Subcutaneous abdominal adipose tissue (tissue), 5 donors: ENCODE data around the gene HBP1.

ENCODE experiments used
- H3K27ac ChIP-seq: one replicate; pipeline ENCODE4 v1.7.0; 2013; ENCODE audit warnings: low read depth, mild to moderate bottlenecking, inconsistent platforms, low read length, moderate library complexity
- H3K27me3 ChIP-seq, 5 donors: one replicate each; pipeline ENCODE4 v1.7.0; 2013; ENCODE audit warnings: low read length in 5 of 5, inconsistent platforms in 1 of 5; ENCODE audit not compliant: control insufficient read depth in 5 of 5, insufficient read depth in 4 of 5
- H3K36me3 ChIP-seq, 5 donors: one replicate each; pipeline ENCODE4 v1.7.0; 2013; ENCODE audit warnings: low read length in 5 of 5; ENCODE audit not compliant: control insufficient read depth in 5 of 5, insufficient read depth in 5 of 5
- H3K4me1 ChIP-seq, 5 donors: one replicate each; pipeline ENCODE4 v1.7.0; 2013; ENCODE audit warnings: low read length in 5 of 5, mild to moderate bottlenecking in 3 of 5, moderate library complexity in 1 of 5; ENCODE audit not compliant: control insufficient read depth in 5 of 5, insufficient read depth in 5 of 5
- H3K4me3 ChIP-seq, 5 donors: one replicate each; pipeline ENCODE4 v1.7.0; 2013; ENCODE audit warnings: low read length in 5 of 5, low read depth in 1 of 5
- H3K9ac ChIP-seq, 5 donors: one replicate each; pipeline ENCODE4 v1.7.0; 2013; ENCODE audit warnings: low read length in 5 of 5, mild to moderate bottlenecking in 4 of 5, moderate library complexity in 3 of 5
- H3K9me3 ChIP-seq, 5 donors: one replicate each; pipeline ENCODE4 v1.7.0; 2013; ENCODE audit warnings: low read length in 5 of 5; ENCODE audit not compliant: control insufficient read depth in 5 of 5
- donor health status: healthy.
- donor health status: healthy.
- donor health status: healthy.
- donor health status: healthy.
- donor health status: healthy.

The HBP1 gene

DNA sequence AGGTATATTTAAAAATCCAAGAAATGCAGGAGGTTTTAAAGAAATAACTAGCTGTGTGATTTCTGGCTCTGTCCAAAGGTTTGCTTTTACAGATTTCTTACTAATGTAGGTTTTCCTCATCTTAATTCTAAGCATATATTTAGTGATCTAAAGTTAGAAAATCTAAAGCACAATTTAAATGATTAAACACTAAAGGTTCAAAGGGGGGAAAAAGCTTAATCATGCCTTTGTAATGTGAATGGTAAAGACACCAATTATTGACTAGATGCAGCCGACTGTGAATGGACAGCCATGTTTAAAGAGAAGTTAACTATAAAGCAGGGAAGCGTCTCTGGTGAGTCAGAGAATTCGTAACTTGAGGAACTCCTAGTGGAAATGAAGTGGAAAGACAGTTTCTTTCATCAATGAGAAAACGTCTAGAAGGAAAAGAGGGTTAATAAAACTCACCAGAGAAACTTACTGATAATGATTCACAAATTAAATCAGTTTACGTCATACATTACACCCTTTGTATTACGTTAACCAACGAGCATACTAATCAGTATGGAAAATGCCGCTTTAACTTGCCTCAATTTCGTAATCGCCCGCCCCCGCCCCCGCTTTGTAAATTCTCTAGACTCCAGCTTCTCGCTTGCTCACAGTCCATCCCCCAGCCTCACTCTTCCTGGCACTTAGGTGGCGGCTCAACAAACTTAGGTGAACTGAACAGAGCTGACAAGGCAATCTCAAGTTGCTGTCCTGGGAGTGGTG, 1.1 kb upstream of the HBP1 start:
- H3K27me3 ChIP-seq = no peaks in the 10 kb centered on the region
- peak overlapping the region; percentile 99 for H3K27ac ChIP-seq
- peaks cover 8 to 28% (median 24%) of the 10 kb centered on the region in 5 donors for H3K4me1 ChIP-seq

DNA sequence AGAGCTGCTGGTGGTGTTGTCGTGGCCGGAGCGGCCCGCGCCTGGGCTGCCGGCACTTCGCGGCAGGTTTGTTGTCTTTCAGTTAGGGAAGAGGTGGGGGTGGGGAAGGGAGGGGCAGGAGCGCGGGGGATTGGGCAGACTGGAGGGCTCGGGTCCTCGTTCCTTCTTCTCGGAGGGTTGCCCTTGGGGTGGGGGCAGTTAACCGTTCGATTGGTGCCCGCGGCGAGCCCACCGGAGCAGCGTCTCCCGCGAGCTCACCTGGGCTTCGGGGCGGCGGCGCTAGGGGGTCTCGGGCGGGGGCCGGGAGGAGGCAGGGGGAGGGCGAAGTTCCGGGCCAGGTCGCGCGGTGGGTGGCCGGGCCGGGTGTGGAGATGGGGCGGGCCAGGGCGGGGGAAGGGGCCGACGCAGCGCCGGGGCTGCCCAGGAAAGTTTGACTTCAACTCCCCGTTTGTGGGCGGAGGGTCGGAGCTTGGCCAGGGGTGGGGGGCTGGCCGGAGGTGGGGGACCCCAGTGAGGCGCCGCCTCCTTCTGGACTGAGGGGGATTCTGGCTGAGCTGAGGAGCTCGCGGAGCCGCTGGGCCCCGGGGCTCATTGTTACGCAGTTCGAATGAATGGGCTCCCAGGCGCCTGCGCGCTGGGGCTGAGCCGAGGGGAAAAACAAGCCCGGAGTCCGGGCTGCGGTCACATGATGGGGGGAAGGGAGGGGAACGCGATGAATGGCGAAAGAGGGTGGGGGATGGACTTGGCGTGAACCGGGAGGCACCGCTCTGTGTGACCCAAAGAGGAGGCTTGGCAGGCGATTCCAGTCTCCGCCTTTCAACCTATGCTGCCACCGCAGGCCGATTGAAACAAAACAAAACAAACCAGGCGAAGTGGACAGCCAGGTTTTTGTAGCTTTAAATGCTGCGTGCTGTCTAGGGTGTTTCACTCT, 582 bp downstream of the HBP1 start:
- Histone ChIP-seq H3K4me1 (peaks cover 8 to 45% (median 39%) of the 10 kb centered on the region in 5 donors), H3K27ac (peak overlapping the region; percentile 99), H3K4me3 (peak overlapping the region; percentile 80 to 91 (median 87)), H3K9ac (peak overlapping the region; percentile 77 to 98 (median 91)), H3K36me3 (peaks cover 0 to 3% (median 0%) of the 10 kb centered on the region in 5 donors), H3K27me3 (no peaks in the 10 kb centered on the region), H3K9me3 (peaks cover 0 to 2% (median 0%) of the 10 kb centered on the region in 5 donors)

More for the DNA sequence above, 1.1 kb upstream of the HBP1 start:
- Histone ChIP-seq H3K4me3 (peak overlapping the region; percentile 66 to 98 (median 83)), H3K9ac (peak overlapping the region; percentile 74 to 98 (median 83)), H3K9me3 (peaks cover 0 to 2% (median 0%) of the 10 kb centered on the region in 5 donors), H3K36me3 (peaks cover 0 to 3% (median 0%) of the 10 kb centered on the region in 5 donors)

DNA sequence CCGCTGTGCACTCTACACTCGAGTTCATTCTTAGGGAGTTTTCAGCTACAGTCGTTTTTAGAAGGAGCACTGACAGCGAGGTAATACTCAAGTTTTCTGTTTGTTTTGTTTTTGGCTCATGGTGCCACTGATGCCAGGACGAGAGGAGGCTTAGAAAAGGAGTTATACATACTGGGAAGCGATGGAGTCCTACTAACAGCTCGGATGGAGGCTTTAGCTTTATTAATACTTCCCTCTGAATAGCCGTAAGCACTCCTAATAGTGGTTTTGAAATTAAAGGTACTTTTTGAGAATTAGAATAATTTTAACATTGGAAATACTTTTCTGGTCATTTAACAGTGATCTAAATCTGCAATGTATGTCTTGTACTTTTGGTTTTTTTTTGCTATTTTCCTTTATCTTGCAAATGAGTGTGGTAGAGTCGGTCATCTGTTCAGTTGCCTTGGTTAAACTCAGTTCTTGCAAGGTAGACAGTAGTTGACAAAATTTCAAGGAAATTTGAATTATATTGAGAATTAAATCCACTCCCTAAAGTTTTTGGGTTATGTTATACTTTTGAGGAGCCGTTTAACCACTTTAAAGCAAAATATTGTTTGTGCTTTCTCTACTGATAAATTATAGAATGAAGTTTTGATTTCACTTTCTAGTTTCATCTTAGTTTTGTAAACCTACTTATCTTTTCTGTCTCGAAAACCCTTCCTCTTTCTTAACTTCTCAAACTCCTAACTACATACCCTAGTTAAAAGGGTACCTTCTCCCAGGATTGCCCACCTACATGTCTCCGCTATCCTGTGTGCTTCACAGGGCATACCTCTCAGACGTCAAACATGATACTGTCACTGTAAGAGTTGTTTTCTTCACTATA, 1.5 kb downstream of the HBP1 start:
- peak overlapping the region; percentile 80 to 91 (median 87) for H3K4me3 ChIP-seq
- H3K9ac ChIP-seq = peak overlapping the region; percentile 1 to 98 (median 74)
- H3K27me3 ChIP-seq = no peaks in the 10 kb centered on the region
- peaks cover 8 to 53% (median 48%) of the 10 kb centered on the region in 5 donors for H3K4me1 ChIP-seq
- H3K9me3 ChIP-seq = peaks cover 0 to 2% (median 0%) of the 10 kb centered on the region in 5 donors
- H3K27ac ChIP-seq = peak overlapping the region; percentile 99
- peaks cover 0 to 3% (median 0%) of the 10 kb centered on the region in 5 donors for H3K36me3 ChIP-seq

DNA sequence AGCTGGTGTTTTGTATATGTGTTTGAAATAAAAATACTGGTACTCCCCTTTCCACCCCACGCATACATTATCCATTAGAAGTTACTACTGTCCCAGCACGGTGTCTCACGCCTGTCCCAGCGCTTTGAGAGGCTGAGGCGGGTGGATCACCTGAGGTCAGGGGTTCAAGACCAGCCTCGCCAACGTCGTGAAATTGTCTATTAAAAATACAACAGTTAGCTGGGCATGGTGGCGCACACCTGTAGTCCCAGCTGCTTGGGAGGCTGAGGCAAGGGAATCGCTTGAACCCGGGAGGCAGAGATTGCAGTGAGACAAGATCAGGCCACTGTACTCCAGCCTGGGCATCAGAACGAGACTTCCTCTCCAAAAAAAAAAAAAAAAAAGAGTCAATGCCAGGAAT, 2.7 kb downstream of the HBP1 start:
- Histone ChIP-seq H3K9ac (no peak overlapping the region), H3K9me3 (peaks cover 0 to 2% (median 0%) of the 10 kb centered on the region in 5 donors), H3K4me1 (peaks cover 8 to 54% (median 51%) of the 10 kb centered on the region in 5 donors), H3K27ac (peak overlapping the region; percentile 69), H3K4me3 (peak overlapping the region in 1 of 5 donors; percentile 29), H3K36me3 (peaks cover 0 to 3% (median 0%) of the 10 kb centered on the region in 5 donors), H3K27me3 (no peaks in the 10 kb centered on the region)

DNA sequence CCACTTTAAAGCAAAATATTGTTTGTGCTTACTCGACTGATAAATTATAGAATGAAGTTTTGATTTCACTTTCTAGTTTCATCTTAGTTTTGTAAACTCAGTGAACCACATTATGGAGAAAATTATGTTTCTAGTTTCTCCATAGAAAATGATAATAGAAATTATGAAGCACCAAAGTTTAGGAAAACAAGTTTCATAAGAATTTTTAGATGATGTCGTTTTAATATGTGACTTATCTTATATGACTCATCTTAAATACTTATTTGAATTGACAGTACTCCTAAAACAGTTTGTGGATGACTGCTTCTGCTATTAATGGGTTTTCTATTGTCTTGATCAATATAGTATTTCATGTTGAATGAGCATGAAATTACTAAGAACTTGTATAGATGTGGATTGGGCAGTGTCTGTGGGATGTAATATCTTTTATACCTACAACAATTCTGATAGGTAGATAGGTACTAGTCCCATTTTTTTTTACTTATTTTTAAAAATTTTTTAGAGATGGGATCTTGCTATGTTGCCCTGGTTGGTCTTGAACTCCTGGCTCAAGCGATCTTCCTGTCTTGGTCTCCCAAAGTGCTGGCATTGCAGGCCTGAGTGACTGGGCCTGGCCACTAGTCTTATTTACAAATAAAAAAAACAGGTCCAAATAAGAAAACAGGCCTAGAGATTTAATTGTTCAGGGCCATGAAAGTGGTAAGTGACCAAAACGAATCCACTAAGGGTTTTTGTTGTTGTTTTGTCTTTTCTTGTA, 3.7 kb downstream of the HBP1 start:
- Histone ChIP-seq H3K4me1 (peaks cover 8 to 62% (median 58%) of the 10 kb centered on the region in 5 donors), H3K4me3 (no peak overlapping the region), H3K27ac (peak overlapping the region; percentile 69), H3K9me3 (peaks cover 0 to 2% (median 0%) of the 10 kb centered on the region in 5 donors), H3K36me3 (peaks cover 0 to 3% (median 0%) of the 10 kb centered on the region in 5 donors), H3K27me3 (no peaks in the 10 kb centered on the region), H3K9ac (no peak overlapping the region)

DNA sequence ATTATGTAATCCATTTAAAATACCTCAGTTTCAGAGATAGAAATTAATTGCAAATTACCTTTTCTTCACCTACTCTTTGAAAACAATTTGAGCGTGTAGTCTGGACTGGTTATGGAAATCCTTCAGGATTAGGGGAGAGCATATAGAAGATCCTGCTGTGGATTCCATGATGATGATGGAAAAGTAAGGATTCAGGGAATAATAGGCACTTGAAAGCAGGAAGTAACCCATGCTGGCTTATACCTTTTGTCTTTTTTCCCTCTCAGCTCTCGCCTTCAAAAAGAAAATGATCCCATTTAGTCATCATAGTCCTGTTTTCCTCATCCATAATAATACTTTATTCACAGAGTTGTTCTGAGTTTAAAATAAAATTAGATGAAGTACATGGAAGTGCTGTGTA, 4.4 kb downstream of the HBP1 start:
- Histone ChIP-seq H3K27ac (peak overlapping the region; percentile 69), H3K9ac (no peak overlapping the region), H3K27me3 (no peaks in the 10 kb centered on the region), H3K9me3 (peaks cover 0 to 2% (median 0%) of the 10 kb centered on the region in 5 donors), H3K36me3 (peaks cover 0 to 3% (median 0%) of the 10 kb centered on the region in 5 donors), H3K4me3 (no peak overlapping the region), H3K4me1 (peaks cover 6 to 66% (median 55%) of the 10 kb centered on the region in 5 donors)

DNA sequence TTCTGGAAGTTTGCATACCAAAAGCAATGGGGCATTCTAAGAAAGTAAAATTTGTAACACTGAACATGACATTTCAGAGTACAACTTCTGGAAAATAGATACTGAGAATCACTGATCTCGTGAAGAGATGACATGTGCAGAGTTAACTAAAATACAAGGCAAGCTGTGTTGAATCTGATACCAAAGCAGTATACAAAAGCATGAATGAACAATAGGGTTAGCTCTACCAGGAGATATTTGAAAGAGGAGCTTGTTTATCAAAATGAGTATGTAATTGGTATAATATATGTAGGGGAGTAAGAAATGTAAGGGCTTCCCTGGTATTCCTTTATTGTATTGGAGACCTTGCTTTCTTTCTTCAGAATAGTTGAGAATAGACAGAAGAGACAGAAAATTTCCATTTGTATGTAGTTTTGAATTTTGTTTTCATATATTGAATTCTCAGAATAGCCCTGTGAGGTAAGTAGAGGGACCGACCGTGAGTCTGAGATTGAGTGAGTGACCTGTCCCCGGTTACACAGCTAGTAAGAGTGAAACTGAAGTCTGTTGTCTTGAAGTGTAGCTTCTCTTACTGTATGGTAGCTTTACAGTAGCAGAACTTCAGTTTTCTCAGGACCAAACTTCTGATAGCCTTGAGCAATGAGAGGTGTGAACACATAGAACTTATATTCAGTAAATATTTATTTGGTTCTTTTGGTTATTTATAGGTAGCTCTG, 5.0 kb downstream of the HBP1 start:
- Histone ChIP-seq H3K9ac (peak overlapping the region in 2 of 5 donors; percentile 35 to 64), H3K4me1 (peaks cover 0 to 66% (median 54%) of the 10 kb centered on the region in 5 donors), H3K4me3 (no peak overlapping the region), H3K36me3 (peaks cover 0 to 3% (median 0%) of the 10 kb centered on the region in 5 donors), H3K27me3 (no peaks in the 10 kb centered on the region), H3K27ac (peak overlapping the region; percentile 69), H3K9me3 (no peaks in the 10 kb centered on the region)

DNA sequence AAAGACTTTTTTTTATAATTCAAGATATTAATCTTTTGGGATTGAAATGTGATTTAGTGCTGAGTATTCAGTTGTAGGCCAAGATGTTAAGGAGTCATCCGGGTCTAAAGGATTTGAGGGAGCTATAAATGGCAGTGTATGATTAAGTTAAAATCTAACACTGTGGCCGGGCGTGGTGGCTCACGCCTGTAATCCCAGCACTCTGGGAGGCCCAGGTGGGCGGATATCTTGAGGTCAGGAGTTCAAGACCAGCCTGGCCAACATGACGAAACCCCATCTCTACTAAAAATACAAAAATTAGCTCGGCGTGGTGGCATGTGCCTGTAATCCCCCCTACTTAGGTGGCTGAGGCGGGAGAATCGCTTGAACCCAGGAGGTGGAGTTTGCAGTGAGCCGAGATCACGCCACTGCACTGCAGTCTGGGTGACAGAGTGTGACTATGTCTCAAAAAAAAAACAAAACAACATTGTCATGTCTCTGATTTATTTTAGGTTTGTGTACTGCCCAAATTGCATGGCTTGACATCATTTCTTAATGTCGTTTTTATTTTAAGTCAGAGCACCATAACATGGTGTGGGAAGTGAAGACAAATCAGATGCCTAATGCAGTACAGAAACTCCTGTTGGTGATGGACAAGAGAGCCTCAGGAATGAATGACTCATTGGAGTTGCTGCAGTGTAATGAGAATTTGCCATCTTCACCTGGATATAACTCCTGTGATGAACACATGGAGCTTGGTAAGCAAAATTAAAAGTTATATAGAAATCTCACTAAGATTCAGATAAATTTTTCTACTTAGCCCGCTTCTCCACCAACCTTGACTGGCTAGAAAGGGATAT, 10.7 kb downstream of the HBP1 start:
- no peak overlapping the region for H3K9ac ChIP-seq
- peak overlapping the region; percentile 45 for H3K27ac ChIP-seq
- no peak overlapping the region for H3K4me3 ChIP-seq
- peaks cover 0 to 44% (median 29%) of the 10 kb centered on the region in 5 donors for H3K4me1 ChIP-seq
- H3K36me3 ChIP-seq = peaks cover 18 to 40% (median 32%) of the 10 kb centered on the region in 5 donors
- no peaks in the 10 kb centered on the region for H3K27me3 ChIP-seq
- no peaks in the 10 kb centered on the region for H3K9me3 ChIP-seq
